Astrocyte (in vitro differentiated cells and primary cell): Measurements from ENCODE around the gene MED13L. TPM values are rescaled to one million over a fixed set of nuclear protein-coding genes. Genes with fewer than 3 reads are reported as not detected.

Source experiments
- DNase-seq: peaks from one replicate; pipeline ENCODE4 v3.0.0-alpha.2; 2010; ENCODE audit warnings: low read depth
- FAIRE-seq: peaks from 2 replicates; lab custom pipeline; 2011; peaks lifted over from hg19 to GRCh38; lab: Jason Lieb, UNC
- H2AFZ ChIP-seq: 2 replicates; pipeline ENCODE4 v1.6.0; 2012; ENCODE audit warnings: low read depth, low read length, inconsistent platforms
- H3K27ac ChIP-seq: 2 replicates; pipeline ENCODE4 v1.5.1; 2011; ENCODE audit warnings: low read depth, low read length, inconsistent platforms
- H3K27me3 ChIP-seq: 2 replicates; pipeline ENCODE4 v1.6.0; 2011; ENCODE audit warnings: low read length, inconsistent platforms; ENCODE audit not compliant: insufficient read depth
- H3K36me3 ChIP-seq: 2 replicates; pipeline ENCODE4 v1.5.1; 2011; ENCODE audit warnings: low read length, inconsistent platforms; ENCODE audit not compliant: insufficient read depth
- H3K4me1 ChIP-seq: 2 replicates; pipeline ENCODE4 v1.5.1; 2011; ENCODE audit warnings: low read length, inconsistent platforms; ENCODE audit not compliant: insufficient read depth
- H3K4me2 ChIP-seq: 2 replicates; pipeline ENCODE4 v1.6.0; 2012; ENCODE audit warnings: low read length, inconsistent platforms
- H3K4me3 ChIP-seq: 2 replicates; pipeline ENCODE4 v1.5.1; 2011; ENCODE audit warnings: low read depth, mild to moderate bottlenecking, low read length, inconsistent platforms; ENCODE audit not compliant: insufficient read depth
- H3K79me2 ChIP-seq: 2 replicates; pipeline ENCODE4 v1.6.0; 2012; ENCODE audit warnings: mild to moderate bottlenecking, low read length, inconsistent platforms; ENCODE audit not compliant: insufficient read depth
- H3K9ac ChIP-seq: 2 replicates; pipeline ENCODE4 v1.6.0; 2012; ENCODE audit warnings: mild to moderate bottlenecking, low read length, inconsistent platforms
- H3K9me3 ChIP-seq: 2 replicates; pipeline ENCODE4 v1.5.1; 2012; ENCODE audit warnings: low read depth, mild to moderate bottlenecking, low read length, inconsistent platforms; ENCODE audit not compliant: insufficient read depth
- H4K20me1 ChIP-seq: 2 replicates; pipeline ENCODE4 v1.6.0; 2012; ENCODE audit warnings: low read length, inconsistent platforms; ENCODE audit not compliant: insufficient read depth
- H3K27ac Mint-ChIP-seq: one replicate; pipeline ENCODE4 v1.8.0; 2021; ENCODE audit warnings: mild to moderate bottlenecking, mixed read lengths; ENCODE audit not compliant: unreplicated experiment
- H3K27me3 Mint-ChIP-seq: one replicate; pipeline ENCODE4 v1.8.0; 2021; ENCODE audit warnings: low read depth, mixed read lengths; ENCODE audit not compliant: unreplicated experiment
- H3K36me3 Mint-ChIP-seq: one replicate; pipeline ENCODE4 v1.8.0; 2021; ENCODE audit warnings: low read depth, mixed read lengths; ENCODE audit not compliant: unreplicated experiment
- H3K4me1 Mint-ChIP-seq: one replicate; pipeline ENCODE4 v1.8.0; 2021; ENCODE audit warnings: low read depth, mixed read lengths; ENCODE audit not compliant: unreplicated experiment
- H3K4me3 Mint-ChIP-seq: one replicate; pipeline ENCODE4 v1.8.0; 2021; ENCODE audit warnings: mild to moderate bottlenecking, moderate library complexity, mixed read lengths; ENCODE audit not compliant: unreplicated experiment
- H3K9me3 Mint-ChIP-seq: one replicate; pipeline ENCODE4 v1.8.0; 2021; ENCODE audit warnings: mild to moderate bottlenecking, mixed read lengths; ENCODE audit not compliant: unreplicated experiment
- CTCF ChIP-seq: IDR thresholded peaks from 2 replicates; pipeline ENCODE4 v1.5.1; 2011; ENCODE audit warnings: low read depth, mild to moderate bottlenecking, inconsistent platforms, low read length, moderate library complexity; ENCODE audit not compliant: insufficient read depth
- EZH2 ChIP-seq: IDR thresholded peaks from 2 replicates; pipeline ENCODE4 v1.6.1; 2012; ENCODE audit warnings: mild to moderate bottlenecking, low read length, inconsistent platforms; ENCODE audit not compliant: insufficient read depth
- total RNA-seq: library from RNA; stranded (reverse); gene quantifications from 2 replicates; pipeline ENCODE4 v1.2.1, GENCODE V29; 2021

MED13L gene
- total RNA-seq, 1 donor from 2014 or later: 153 TPM

- H3K36me3 Mint-ChIP-seq: no peaks in the 10 kb centered on the region
- FAIRE-seq (no peak), DNase-seq (no peak)
- H3K4me1 Mint-ChIP-seq: peaks cover 49% of the 10 kb centered on the region
- no peaks in the 10 kb centered on the region for H3K9me3 Mint-ChIP-seq
- peaks cover 99% of the 10 kb centered on the region for H3K79me2 ChIP-seq
- no peak overlapping the region for H3K4me3 Mint-ChIP-seq
- H3K36me3 ChIP-seq: no peaks in the 10 kb centered on the region
- no peak overlapping the region for H3K27ac ChIP-seq
- no peak overlapping the region for H2AFZ ChIP-seq
- H3K9ac ChIP-seq: no peak overlapping the region
- no peak overlapping the region for H3K27ac Mint-ChIP-seq
- no peaks in the 10 kb centered on the region for H3K27me3 Mint-ChIP-seq
- no peaks in the 10 kb centered on the region for H3K9me3 ChIP-seq
- peaks cover 5% of the 10 kb centered on the region for H3K4me1 ChIP-seq
- no peak overlapping the region for H3K4me3 ChIP-seq
- H3K4me2 ChIP-seq: no peak overlapping the region
- peaks cover 99% of the 10 kb centered on the region for H4K20me1 ChIP-seq
- TF ChIP-seq EZH2 (no peak), CTCF (no peak)
- H3K27me3 ChIP-seq: no peaks in the 10 kb centered on the region
Measured at GRCh38 chr12:116180448-116180847, 97.0 kb downstream of the MED13L start.

- Histone ChIP-seq H3K4me1 (peaks cover 5% of the 10 kb centered on the region), H2AFZ (no peak overlapping the region), H3K4me3 (no peak overlapping the region), H3K9ac (no peak overlapping the region), H3K36me3 (no peaks in the 10 kb centered on the region), H3K79me2 (peaks cover 99% of the 10 kb centered on the region), H3K27ac (no peak overlapping the region), H4K20me1 (peaks cover 100% of the 10 kb centered on the region), H3K27me3 (no peaks in the 10 kb centered on the region), H3K9me3 (no peaks in the 10 kb centered on the region), H3K4me2 (no peak overlapping the region)
- Mint-ChIP-seq H3K27ac (no peak overlapping the region), H3K27me3 (no peaks in the 10 kb centered on the region), H3K4me3 (no peak overlapping the region), H3K4me1 (peaks cover 44% of the 10 kb centered on the region), H3K36me3 (no peaks in the 10 kb centered on the region), H3K9me3 (no peaks in the 10 kb centered on the region)
- TF ChIP-seq CTCF: no peak
- FAIRE-seq: no peak
- DNase-seq: no peak
Measured at GRCh38 chr12:116179384-116179783, 98.1 kb downstream of the MED13L start.

- no peaks in the 10 kb centered on the region for H3K9me3 Mint-ChIP-seq
- H3K4me2 ChIP-seq: no peak overlapping the region
- peaks cover 99% of the 10 kb centered on the region for H3K79me2 ChIP-seq
- TF ChIP-seq EZH2 (no peak), CTCF (no peak)
- H3K27me3 Mint-ChIP-seq: no peaks in the 10 kb centered on the region
- DNase-seq: no peak
- H3K27ac ChIP-seq: no peak overlapping the region
- no peak overlapping the region for H3K4me3 Mint-ChIP-seq
- H3K36me3 Mint-ChIP-seq: no peaks in the 10 kb centered on the region
- H2AFZ ChIP-seq: no peak overlapping the region
- H3K4me3 ChIP-seq: no peak overlapping the region
- H3K36me3 ChIP-seq: no peaks in the 10 kb centered on the region
- H4K20me1 ChIP-seq: peaks cover 100% of the 10 kb centered on the region
- H3K4me1 Mint-ChIP-seq: peaks cover 33% of the 10 kb centered on the region
- H3K27me3 ChIP-seq: no peaks in the 10 kb centered on the region
- FAIRE-seq: no peak
- H3K9me3 ChIP-seq: no peaks in the 10 kb centered on the region
- H3K27ac Mint-ChIP-seq: no peak overlapping the region
- H3K4me1 ChIP-seq: peaks cover 7% of the 10 kb centered on the region
- H3K9ac ChIP-seq: no peak overlapping the region
Measured at GRCh38 chr12:116177017-116177416, 100.5 kb downstream of the MED13L start.
